ENCODE measurements around the gene RIMKLB. TPM values are rescaled to one million over a fixed set of nuclear protein-coding genes. Genes with fewer than 3 reads are reported as not detected.

RIMKLB gene
- total and polyA plus RNA-seq, 10 of the 15 experiments (the other 5 are each of a cell fraction or from before 2014, with no cell fraction given) = 0.15 to 0.83 (median 0.46) TPM

DNA sequence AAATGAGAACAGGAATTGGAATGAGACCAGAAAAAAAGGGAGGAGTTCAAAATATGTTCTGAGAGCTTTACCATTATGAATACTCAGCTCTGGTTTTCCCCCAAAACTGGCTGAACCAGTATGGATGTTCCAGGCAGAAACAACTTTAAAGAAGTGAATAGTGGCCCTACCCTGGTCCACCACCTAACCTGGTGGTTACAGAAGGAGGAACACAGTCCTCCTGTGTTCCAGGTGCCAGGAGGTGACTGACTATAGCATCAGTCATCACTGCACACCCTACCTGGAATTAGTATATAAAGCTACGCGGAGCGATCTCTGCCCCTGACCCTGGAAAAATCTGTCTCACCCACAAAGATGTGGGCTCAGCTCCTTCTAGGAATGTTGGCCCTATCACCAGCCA, 124.5 kb downstream of the RIMKLB start, which contains the start of gene A2ML1:
Gene A2ML1, plus strand, starts transcription at position 324 of the 400 bp plus-strand sequence. Its CDS starts 31 bp downstream, at position 355.
- POLR2A ChIA-PET = no interaction called here
- no TSS peak for BruUV-seq (replicated peaks)

More for the DNA sequence above, 124.5 kb downstream of the RIMKLB start, which contains the start of gene A2ML1:
- no peaks in the 10 kb centered on the region for H4K20me1 ChIP-seq (ENCODE audit: control insufficient read depth, insufficient read depth)
- ChIA-PET SMC1A (ENCODE audit: uncharacterized antibody, unreplicated experiment) (no interaction called here), RAD21 (ENCODE audit: unreplicated experiment) (interaction anchor here (0.6 kb wide), 1 partner anchor 1106 kb away, joined by 3 read pairs; no protein-coding TSS in a partner anchor), CTCF (interaction anchor here (1.2 to 1.4 kb wide), 2 partner anchors 135 to 278 kb away, joined by 4 to 5 read pairs; no protein-coding TSS in a partner anchor)
- 0 out of 4 replicates have a peak, but pooled peaks cover 1 to 3% of the 10 kb centered on the region in 2 experiments for H3K27me3 ChIP-seq (replicated peaks in 1 of 2; ENCODE audit: control insufficient read depth in 2 of 2, insufficient read depth in 2 of 2, low read length in 1 of 2)
- WGBS (ENCODE audit: insufficient coverage, insufficient replicate concordance, low lambda C conversion rate, missing lambda C conversion rate) = 98% methylated on average over 3 of the region's 3 CpGs
- TF ChIP-seq MYB (IDR thresholded peaks at IDR 0.05; ENCODE audit: borderline replicate concordance, low read depth, low read length) (no peak), JUNB (IDR thresholded peaks at IDR 0.05) (no peak), RBBP5 (conservative IDR thresholded peaks at IDR 0.05) (no peak), RFX5 (IDR thresholded peaks at IDR 0.05; ENCODE audit: low read depth, low read length) (no peak), EED (IDR thresholded peaks at IDR 0.05; ENCODE audit: low read depth) (no peak), HDGF (IDR thresholded peaks at IDR 0.05) (no peak), FOXK2 (IDR thresholded peaks at IDR 0.05) (no peak), HDAC6 (IDR thresholded peaks at IDR 0.05; ENCODE audit: unreplicated experiment) (no peak)
- TF ChIP-seq, protein P1, sequence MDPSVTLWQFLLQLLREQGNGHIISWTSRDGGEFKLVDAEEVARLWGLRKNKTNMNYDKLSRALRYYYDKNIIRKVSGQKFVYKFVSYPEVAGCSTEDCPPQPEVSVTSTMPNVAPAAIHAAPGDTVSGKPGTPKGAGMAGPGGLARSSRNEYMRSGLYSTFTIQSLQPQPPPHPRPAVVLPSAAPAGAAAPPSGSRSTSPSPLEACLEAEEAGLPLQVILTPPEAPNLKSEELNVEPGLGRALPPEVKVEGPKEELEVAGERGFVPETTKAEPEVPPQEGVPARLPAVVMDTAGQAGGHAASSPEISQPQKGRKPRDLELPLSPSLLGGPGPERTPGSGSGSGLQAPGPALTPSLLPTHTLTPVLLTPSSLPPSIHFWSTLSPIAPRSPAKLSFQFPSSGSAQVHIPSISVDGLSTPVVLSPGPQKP (IDR thresholded peaks at IDR 0.05; ENCODE audit: low read depth, low read length) = no peak
- ATAC-seq (no peak), FAIRE-seq (no peak), DNase-seq (ENCODE audit: low read depth, low spot score) (no peak)
- no peaks in the 10 kb centered on the region for H3K79me2 ChIP-seq (ENCODE audit: control insufficient read depth, insufficient read depth, low read length)
- no peak within 1 kb of the TSS for H3K4me2 ChIP-seq (ENCODE audit: control insufficient read depth, insufficient read depth)
- no peaks in the 10 kb centered on the region for H3K9me3 ChIP-seq (replicated peaks; ENCODE audit: control insufficient read depth, insufficient read depth, low read length)
- intact Hi-C loops (cut with micrococcal nuclease; ENCODE audit: unreplicated experiment) (loop anchor here (5.0 kb wide), 2 partner anchors 140 to 280 kb away; partner anchors contain the start of gene CLEC4E), in situ Hi-C loops (cut with MboI) (no loop called here)
- no peak within 1 kb of the TSS for H3K9ac ChIP-seq (ENCODE audit: control insufficient read depth, insufficient read depth, low read length)
- no peaks in the 10 kb centered on the region for H3K4me1 ChIP-seq (ENCODE audit: control insufficient read depth, insufficient read depth, low read length)
- no peaks in the 10 kb centered on the region for H3K36me3 ChIP-seq (ENCODE audit: control insufficient read depth in 2 of 2, insufficient read depth in 2 of 2, low read length in 1 of 2)
- H3K4me3 ChIP-seq = no peak within 1 kb of the TSS
- no peak within 1 kb of the TSS for H2AFZ ChIP-seq (ENCODE audit: control insufficient read depth, low read depth, low read length)
- H3K27ac ChIP-seq (ENCODE audit: control insufficient read depth, insufficient read depth) = no peak within 1 kb of the TSS
